GM12891 (cell line): ENCODE data around the gene ESPNL.

Source experiments
- DNase-seq: peaks from one replicate; pipeline ENCODE4 v3.0.0; 2011; ENCODE audit warnings: low spot score; ENCODE audit not compliant: insufficient read length
- FAIRE-seq: peaks from 2 replicates; lab custom pipeline; 2011; peaks lifted over from hg19 to GRCh38; lab: Jason Lieb, UNC
- PAX5 ChIP-seq: IDR thresholded peaks from 2 replicates; pipeline ENCODE4 v1.6.1; 2011; ENCODE audit warnings: low read length, moderate library complexity, mild to moderate bottlenecking; ENCODE audit not compliant: insufficient read depth, severe bottlenecking
- POLR2A ChIP-seq: IDR thresholded peaks from 2 replicates; pipeline ENCODE4 v1.6.1; 2011; ENCODE audit warnings: low read depth, low read length, control low read depth
- POLR2AphosphoS5 ChIP-seq: IDR thresholded peaks from 2 replicates; pipeline ENCODE4 v1.6.1; 2011; ENCODE audit warnings: low read depth, low read length, control low read depth
- POU2F2 ChIP-seq: IDR thresholded peaks from 2 replicates; pipeline ENCODE4 v1.6.1; 2011; ENCODE audit warnings: low read depth, mild to moderate bottlenecking, control low read depth, low read length, moderate library complexity
- SPI1 ChIP-seq: IDR thresholded peaks from 2 replicates; pipeline ENCODE4 v1.6.1; 2011; ENCODE audit warnings: low read depth, low read length, control low read depth
- TAF1 ChIP-seq: IDR thresholded peaks from 2 replicates; pipeline ENCODE4 v1.6.1; 2011; ENCODE audit warnings: low read depth, low read length, control low read depth

Gene ESPNL

GRCh38 chr2:238128534-238129001 lies 28.4 kb downstream of the ESPNL start:
- DNase-seq, result no peak
- no peak for TF ChIP-seq SPI1
- no peak for TF ChIP-seq POU2F2
- TF ChIP-seq TAF1, result no peak
- no peak for TF ChIP-seq PAX5
- no peak for TF ChIP-seq POLR2A
- TF ChIP-seq POLR2AphosphoS5, result no peak
- no peak for FAIRE-seq

GRCh38 chr2:238129166-238130010 lies 29.2 kb downstream of the ESPNL start:
- TF ChIP-seq SPI1 (no peak), POU2F2 (no peak), POLR2A (no peak), PAX5 (no peak), TAF1 (no peak), POLR2AphosphoS5 (no peak)
- no peak for DNase-seq

GRCh38 chr2:238130111-238130695 lies 30.1 kb downstream of the ESPNL start:
- TF ChIP-seq SPI1, result no peak
- TF ChIP-seq TAF1, result no peak
- no peak for TF ChIP-seq POLR2AphosphoS5
- TF ChIP-seq POU2F2, result no peak
- TF ChIP-seq PAX5, result no peak
- no peak for TF ChIP-seq POLR2A
- FAIRE-seq (no peak), DNase-seq (no peak)

More at GRCh38 chr2:238129166-238130010, 29.2 kb downstream of the ESPNL start:
- no peak for FAIRE-seq

GRCh38 chr2:238130696-238131628 lies 30.8 kb downstream of the ESPNL start:
- FAIRE-seq (no peak), DNase-seq (no peak)
- TF ChIP-seq POU2F2 (no peak), POLR2AphosphoS5 (no peak), SPI1 (no peak), POLR2A (no peak)

- DNase-seq (no peak), FAIRE-seq (no peak)
- TF ChIP-seq POLR2AphosphoS5, result no peak
- TF ChIP-seq POLR2A, result no peak
- TF ChIP-seq POU2F2, result no peak
- TF ChIP-seq PAX5, result no peak
- TF ChIP-seq SPI1, result no peak
- no peak for TF ChIP-seq TAF1
Observed at GRCh38 chr2:238131761-238132462, 31.8 kb downstream of the ESPNL start.

GRCh38 chr2:238132463-238133450 lies 32.6 kb downstream of the ESPNL start:
- no peak for FAIRE-seq
- TF ChIP-seq POLR2AphosphoS5 (no peak), POU2F2 (no peak), TAF1 (no peak), POLR2A (no peak), PAX5 (no peak), SPI1 (no peak)
- DNase-seq, result no peak

- FAIRE-seq (no peak), DNase-seq (no peak)
- TF ChIP-seq POU2F2 (no peak), TAF1 (no peak), POLR2A (no peak), SPI1 (no peak)
Observed at GRCh38 chr2:238133499-238134392, 33.6 kb downstream of the ESPNL start.

- no peak for TF ChIP-seq SPI1
- TF ChIP-seq POLR2AphosphoS5, result no peak
- TF ChIP-seq PAX5, result no peak
- TF ChIP-seq TAF1, result no peak
- TF ChIP-seq POLR2A, result no peak
- no peak for TF ChIP-seq POU2F2
- no peak for DNase-seq
- FAIRE-seq, result no peak
Observed at GRCh38 chr2:238134393-238134785, 34.2 kb downstream of the ESPNL start.
